HG03520 (cell line): ENCODE data around the gene OR7G2.
"Not testable (repeated sequence)": the region's sequence is repeated elsewhere in the genome, so short reads cannot be mapped to it uniquely, and the experiment has no call there.

Source experiments
- ATAC-seq: cut with Tn5 transposase; IDR thresholded peaks from one replicate; pipeline ENCODE4 v1.9.1; 2021; ENCODE audit warnings: mild to moderate bottlenecking, moderate library complexity; ENCODE audit not compliant: unreplicated experiment

Gene OR7G2

GRCh38 chr19:9075064-9075949 is 32.0 kb downstream of the OR7G2 start:
- ATAC-seq, result no peak

GRCh38 chr19:9073806-9074205 is 33.5 kb downstream of the OR7G2 start:
- ATAC-seq, result no peak

- not testable (repeated sequence) for ATAC-seq
Measured at GRCh38 chr19:9071720-9072119, 35.6 kb downstream of the OR7G2 start.

- no peak for ATAC-seq
Measured at GRCh38 chr19:9070066-9070465, 37.2 kb downstream of the OR7G2 start.

GRCh38 chr19:9065457-9066014 is 41.7 kb downstream of the OR7G2 start:
- ATAC-seq, result no peak

- ATAC-seq, result no peak
Measured at GRCh38 chr19:9061879-9062278, 45.4 kb downstream of the OR7G2 start.

- ATAC-seq, result no peak
Measured at GRCh38 chr19:9060564-9061340, 46.5 kb downstream of the OR7G2 start.

GRCh38 chr19:9058905-9059667 is 48.2 kb downstream of the OR7G2 start:
- ATAC-seq, result no peak

- ATAC-seq, result no peak
Measured at GRCh38 chr19:9057505-9058258, 49.6 kb downstream of the OR7G2 start.

GRCh38 chr19:9056131-9056530 is 51.1 kb downstream of the OR7G2 start:
- ATAC-seq, result not testable (repeated sequence)

- ATAC-seq, result no peak
Measured at GRCh38 chr19:9054765-9055164, 52.5 kb downstream of the OR7G2 start.

- no peak for ATAC-seq
Measured at GRCh38 chr19:9054207-9054606, 53.1 kb downstream of the OR7G2 start.

- ATAC-seq, result not testable (repeated sequence)
Measured at GRCh38 chr19:9053674-9054073, 53.6 kb downstream of the OR7G2 start.

- ATAC-seq, result no peak
Measured at GRCh38 chr19:9052894-9053293, 54.4 kb downstream of the OR7G2 start.
